ENCODE results near the gene PTPRD. TPM values are rescaled to one million over a fixed set of nuclear protein-coding genes. Genes with fewer than 3 reads are reported as not detected.

PTPRD gene
- total RNA-seq, 1 experiment from 2014 or later: 32.5 TPM

GRCh38 chr9:10566848-10567247, 46.0 kb downstream of the PTPRD start:
- no peak overlapping the region for H3K4me3 Mint-ChIP-seq

More at GRCh38 chr9:10566848-10567247, 46.0 kb downstream of the PTPRD start:
- Histone ChIP-seq H4K8ac (replicated peaks; ENCODE audit: insufficient read length, low read depth, low read length) (no peak overlapping the region), H4K20me1 (ENCODE audit: control insufficient read depth, insufficient read depth, insufficient read length) (no peaks in the 10 kb centered on the region), H4K91ac (ENCODE audit: insufficient read length, low read depth, low read length) (no peak overlapping the region), H2AFZ (ENCODE audit: low read length) (no peak overlapping the region), H3T11ph (ENCODE audit: low read length) (no peak overlapping the region), H3K4ac (ENCODE audit: low read depth, low read length) (no peak overlapping the region), H4K5ac (ENCODE audit: insufficient read length, low read depth, low read length) (no peak overlapping the region), H3K4me2 (ENCODE audit: insufficient read depth, insufficient read length, low read length) (no peak overlapping the region), H2BK12ac (ENCODE audit: insufficient read length, low read depth, low read length) (no peak overlapping the region), H3K4me1 (ENCODE audit: insufficient read depth, low read length) (no peaks in the 10 kb centered on the region), H2BK5ac (ENCODE audit: insufficient read length, low read length) (no peak overlapping the region), H3K9ac (ENCODE audit: extremely low read depth, insufficient read length, low read length) (no peak overlapping the region), H3K79me2 (ENCODE audit: insufficient read depth, low read length) (no peaks in the 10 kb centered on the region), H3K9me3 (ENCODE audit: control insufficient read depth, low read depth, low read length) (no peaks in the 10 kb centered on the region), H3K27me3 (ENCODE audit: insufficient read depth, low read length) (no peaks in the 10 kb centered on the region), H3K18ac (ENCODE audit: insufficient read length, low read depth, low read length) (no peak overlapping the region), H3K27ac (ENCODE audit: insufficient read length, low read depth, low read length) (no peak overlapping the region), H2BK120ac (ENCODE audit: low read depth, low read length, poor library complexity, severe bottlenecking) (no peak overlapping the region), H3K23ac (ENCODE audit: insufficient read length, low read depth, low read length) (no peak overlapping the region), H3K23me2 (ENCODE audit: insufficient read length, low read depth, low read length, poor library complexity, severe bottlenecking) (no peaks in the 10 kb centered on the region), H2BK15ac (ENCODE audit: low read depth, low read length) (no peak overlapping the region), H3K56ac (ENCODE audit: insufficient read length, low read depth, low read length) (no peak overlapping the region), H2BK20ac (ENCODE audit: low read depth, low read length, poor library complexity, severe bottlenecking) (no peak overlapping the region), H3K14ac (ENCODE audit: insufficient read depth, low read length) (no peak overlapping the region), H2AK5ac (ENCODE audit: insufficient read length, low read length) (no peak overlapping the region), H3K79me1 (ENCODE audit: insufficient read depth, low read depth, low read length, poor library complexity, severe bottlenecking) (no peaks in the 10 kb centered on the region)
- no peak overlapping the region for H3K27ac Mint-ChIP-seq
- no CpG with 5 or more reads among the region's 1 CpG for WGBS (ENCODE audit: extremely low coverage, insufficient read length, low lambda C conversion rate)
- H3K4me1 Mint-ChIP-seq: peaks cover 0 to 4% of the 10 kb centered on the region in 2 experiments; a peak in 2 of 4 replicates
- no peaks in the 10 kb centered on the region; the same call in 1 of the 2 replicates for H3K27me3 Mint-ChIP-seq (ENCODE audit: low read depth)
- H3K36me3 Mint-ChIP-seq (ENCODE audit: insufficient read depth in 1 of 3, low read depth in 3 of 3): no peaks in the 10 kb centered on the region
- TF ChIP-seq CTCF (conservative IDR thresholded peaks at IDR 0.05): no peak
- H3K9me3 Mint-ChIP-seq: no peaks in the 10 kb centered on the region; a peak in 1 of 5 replicates
- DNase-seq: no peak

All from H9 (cell line).